Gastroesophageal sphincter (tissue), 4 donors: ENCODE data around the gene KCNC2. TPM values are rescaled to one million over a fixed set of nuclear protein-coding genes. Genes with fewer than 3 reads are reported as not detected.
"Not testable (repeated sequence)": the region's sequence is repeated elsewhere in the genome, so short reads cannot be mapped to it uniquely, and the experiment has no call there.

ENCODE experiments used
- ATAC-seq: fragments of 150-250 bp; one replicate; pipeline ENCODE4 v1.9.1; 2016; ENCODE audit warnings: mild to moderate bottlenecking, moderate library complexity
- H3K27ac ChIP-seq, 4 donors: fragments of 200-600 bp; sonication (generic) in 3 of 4; 1 replicate in 3 of 4; 2 replicates in 1 of 4; pipeline ENCODE4 v1.5.1; 2016 to 2019
- H3K27me3 ChIP-seq: fragments of 200-600 bp; sonication (generic); one replicate; pipeline ENCODE4 v1.5.1; 2019
- H3K36me3 ChIP-seq, 2 donors: fragments of 200-600 bp; sonication (generic); one replicate each; pipeline ENCODE4 v1.5.1; 2019; ENCODE audit warnings: control low read depth in 1 of 2
- H3K4me1 ChIP-seq, 3 donors: fragments of 200-600 bp; sonication (generic); 1 replicate in 2 of 3; 2 replicates in 1 of 3; pipeline ENCODE4 v1.5.1; 2016 to 2019; ENCODE audit warnings: control low read depth in 2 of 3
- H3K4me3 ChIP-seq, 2 donors: fragments of 200-600 bp; sonication (generic); one replicate each; pipeline ENCODE4 v1.5.1; 2019; ENCODE audit warnings: mild to moderate bottlenecking in 1 of 2, moderate library complexity in 1 of 2
- H3K9me3 ChIP-seq, 3 donors: fragments of 200-600 bp; sonication (generic); one replicate each; pipeline ENCODE4 v1.5.1; 2017 to 2019; ENCODE audit warnings: control low read depth in 2 of 3
- EP300 ChIP-seq: sonication (generic); formaldehyde crosslinking; IDR thresholded peaks from one replicate; pipeline ENCODE4 v1.6.1; 2017; ENCODE audit warnings: antibody characterized with exemption, mild to moderate bottlenecking
- POLR2A ChIP-seq, 2 donors: fragments of 450-650 bp; IDR thresholded peaks; one replicate each; pipeline ENCODE4 v1.6.1; 2017; ENCODE audit warnings: antibody characterized with exemption in 2 of 2, mild to moderate bottlenecking in 2 of 2, moderate library complexity in 1 of 2
- POLR2AphosphoS5 ChIP-seq: sonication (generic); formaldehyde crosslinking; IDR thresholded peaks from one replicate; pipeline ENCODE4 v1.6.1; 2017; ENCODE audit warnings: antibody characterized with exemption
- WGBS, 2 donors: methylation state at CpG; one replicate each; pipeline ENCODE4 v1.1.5; 2018; ENCODE audit warnings: low coverage in 1 of 2; 5-methylcytosine and 5-hydroxymethylcytosine counted together
- total RNA-seq, 4 donors: library from RNA; depleted of rRNA; stranded (reverse); fragments of >200 nt; gene quantifications; one replicate each; pipeline ENCODE4 v1.1.0, GENCODE V29; 2016
- TF ChIP-seq, protein P1 (sequence below), 4 experiments: fragments of 200-600 bp in 2 of 4; fragments of 450-650 bp in 2 of 4; sonication (generic) in 1 of 4; IDR thresholded peaks; one replicate each; pipeline ENCODE4 v1.5.1; 2017 to 2019; ENCODE audit warnings: antibody characterized with exemption in 4 of 4, mild to moderate bottlenecking in 2 of 4, moderate library complexity in 2 of 4

KCNC2 gene
- total RNA-seq, 4 donors from 2014 or later, result 0.12 TPM; not detected in 3

DNA sequence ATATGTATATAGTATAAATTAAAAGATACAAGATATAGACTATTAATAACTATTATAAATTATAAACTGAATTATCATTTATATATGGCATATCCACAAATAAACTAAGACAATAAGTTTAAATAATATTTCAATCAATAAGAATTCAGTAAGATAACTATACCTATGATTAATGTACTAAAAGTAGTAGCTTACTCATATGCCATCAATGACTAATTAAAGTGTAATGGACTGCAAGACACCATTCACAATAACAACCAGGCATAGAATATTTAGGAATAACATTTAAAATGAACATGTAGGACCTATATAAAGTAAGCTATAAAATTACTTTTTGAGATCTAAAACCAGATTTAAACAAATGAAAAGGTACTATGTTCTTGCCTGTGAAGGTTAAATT, 18.8 kb downstream of the KCNC2 start:
- no peaks in the 10 kb centered on the region for H3K4me1 ChIP-seq
- no peaks in the 10 kb centered on the region for H3K9me3 ChIP-seq
- TF ChIP-seq POLR2AphosphoS5 (no peak), EP300 (no peak), POLR2A (IDR thresholded peaks at IDR 0.05) (no peak)
- TF ChIP-seq, protein P1, sequence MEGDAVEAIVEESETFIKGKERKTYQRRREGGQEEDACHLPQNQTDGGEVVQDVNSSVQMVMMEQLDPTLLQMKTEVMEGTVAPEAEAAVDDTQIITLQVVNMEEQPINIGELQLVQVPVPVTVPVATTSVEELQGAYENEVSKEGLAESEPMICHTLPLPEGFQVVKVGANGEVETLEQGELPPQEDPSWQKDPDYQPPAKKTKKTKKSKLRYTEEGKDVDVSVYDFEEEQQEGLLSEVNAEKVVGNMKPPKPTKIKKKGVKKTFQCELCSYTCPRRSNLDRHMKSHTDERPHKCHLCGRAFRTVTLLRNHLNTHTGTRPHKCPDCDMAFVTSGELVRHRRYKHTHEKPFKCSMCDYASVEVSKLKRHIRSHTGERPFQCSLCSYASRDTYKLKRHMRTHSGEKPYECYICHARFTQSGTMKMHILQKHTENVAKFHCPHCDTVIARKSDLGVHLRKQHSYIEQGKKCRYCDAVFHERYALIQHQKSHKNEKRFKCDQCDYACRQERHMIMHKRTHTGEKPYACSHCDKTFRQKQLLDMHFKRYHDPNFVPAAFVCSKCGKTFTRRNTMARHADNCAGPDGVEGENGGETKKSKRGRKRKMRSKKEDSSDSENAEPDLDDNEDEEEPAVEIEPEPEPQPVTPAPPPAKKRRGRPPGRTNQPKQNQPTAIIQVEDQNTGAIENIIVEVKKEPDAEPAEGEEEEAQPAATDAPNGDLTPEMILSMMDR (IDR thresholded peaks at IDR 0.05), result no peak
- H3K27ac ChIP-seq, result no peak overlapping the region
- no peak for ATAC-seq
- H3K27me3 ChIP-seq, result no peaks in the 10 kb centered on the region
- no peak overlapping the region for H3K4me3 ChIP-seq
- H3K36me3 ChIP-seq, result no peaks in the 10 kb centered on the region

DNA sequence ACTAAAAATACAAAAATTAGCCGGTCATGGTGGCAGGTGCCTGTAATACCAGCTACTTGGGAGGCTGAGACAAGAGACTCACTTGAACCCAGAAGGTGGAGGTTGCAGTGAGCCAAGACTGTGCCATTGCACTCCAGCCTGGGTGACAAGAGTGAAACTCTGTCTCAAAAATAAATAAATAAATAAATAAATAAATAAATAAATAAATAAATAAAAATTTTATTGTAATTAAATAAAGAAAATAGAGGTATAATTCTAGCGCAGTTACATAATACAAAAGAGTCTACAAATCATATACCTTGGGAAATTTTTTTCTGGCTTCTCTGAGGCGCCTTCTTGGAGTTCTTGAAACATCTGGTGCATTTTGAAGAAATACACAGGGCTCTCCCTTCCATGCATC, 23.8 kb downstream of the KCNC2 start:
- WGBS, 2 donors, result 87 to 100% methylated on average over 3 of the region's 3 CpGs
- H3K4me1 ChIP-seq, H3K27me3 ChIP-seq, ATAC-seq, H3K27ac ChIP-seq, H3K36me3 ChIP-seq, H3K4me3 ChIP-seq, H3K9me3 ChIP-seq: not testable (repeated sequence)

DNA sequence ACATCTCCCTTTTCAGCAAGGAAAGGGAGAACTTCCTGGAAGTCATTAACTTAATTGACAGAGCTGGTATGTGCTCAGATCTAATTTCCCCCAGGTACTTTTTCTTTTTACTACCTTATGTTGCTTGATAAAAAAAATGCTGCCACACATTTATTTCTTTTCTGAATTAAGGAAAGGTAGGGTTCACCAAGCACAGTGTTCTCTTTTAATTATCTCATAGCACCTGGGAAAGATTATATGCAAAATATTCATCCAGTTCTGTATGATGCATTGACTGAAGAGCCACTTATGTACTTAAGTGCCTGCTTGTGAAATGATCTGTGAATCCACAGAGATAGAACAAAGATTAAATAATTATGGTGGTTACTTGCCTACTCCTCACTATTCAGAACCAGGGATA, 25.1 kb downstream of the KCNC2 start:
- TF ChIP-seq, protein P1 (IDR thresholded peaks at IDR 0.05), result no peak
- TF ChIP-seq EP300 (no peak), POLR2A (IDR thresholded peaks at IDR 0.05) (no peak), POLR2AphosphoS5 (no peak)
- H3K4me1 ChIP-seq, result no peaks in the 10 kb centered on the region
- no peak for ATAC-seq
- no peak overlapping the region for H3K27ac ChIP-seq
- no peaks in the 10 kb centered on the region for H3K9me3 ChIP-seq
- no peaks in the 10 kb centered on the region for H3K27me3 ChIP-seq
- no peaks in the 10 kb centered on the region for H3K36me3 ChIP-seq
- H3K4me3 ChIP-seq, result no peak overlapping the region

DNA sequence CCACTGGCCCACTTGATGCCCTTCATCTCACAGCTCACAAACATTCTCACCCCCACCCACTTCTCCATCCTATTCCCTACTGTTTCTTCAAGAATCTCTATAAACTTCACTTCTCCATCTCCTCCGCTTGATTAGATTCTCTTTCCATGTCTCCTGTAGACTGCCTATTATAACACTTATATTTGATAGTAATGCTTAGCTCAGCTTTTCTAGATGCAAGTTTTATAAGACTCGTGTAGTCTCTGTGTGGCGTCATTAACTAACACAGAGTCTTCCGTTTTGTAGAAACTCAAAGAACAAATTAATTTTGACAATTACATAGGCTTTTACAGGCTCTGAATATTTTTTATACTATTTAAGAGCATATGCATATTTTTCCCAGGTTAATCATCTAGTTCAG, 25.7 kb downstream of the KCNC2 start:
- no peak for TF ChIP-seq POLR2A (IDR thresholded peaks at IDR 0.05)
- no peak for TF ChIP-seq EP300
- TF ChIP-seq, protein P1 (IDR thresholded peaks at IDR 0.05), result no peak
- TF ChIP-seq POLR2AphosphoS5, result no peak
- Histone ChIP-seq H3K9me3 (no peaks in the 10 kb centered on the region), H3K27me3 (no peaks in the 10 kb centered on the region), H3K36me3 (no peaks in the 10 kb centered on the region), H3K27ac (no peak overlapping the region), H3K4me1 (no peaks in the 10 kb centered on the region), H3K4me3 (no peak overlapping the region)
- ATAC-seq, result no peak
- 83 to 95% methylated on average over 3 to 4 of the region's 4 CpGs for WGBS, 2 donors

DNA sequence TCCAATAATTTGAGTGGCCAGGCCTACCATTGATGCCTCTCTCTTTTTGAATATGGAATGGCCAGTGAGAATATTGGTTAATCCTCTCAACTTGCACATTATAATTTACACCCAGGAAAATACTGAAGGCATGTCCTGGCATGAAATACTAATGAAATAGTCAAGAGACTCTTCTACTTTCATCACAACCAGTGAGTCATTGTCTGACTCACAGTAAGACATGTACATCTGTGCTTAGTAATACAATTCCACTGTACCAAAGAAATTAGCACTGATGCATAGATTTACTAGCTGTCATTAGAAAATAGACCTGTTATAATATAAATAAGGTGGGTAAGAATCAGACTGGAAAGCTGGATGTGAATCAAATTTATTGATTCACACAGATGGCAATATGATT, 31.6 kb downstream of the KCNC2 start:
- Histone ChIP-seq H3K27ac (no peak overlapping the region), H3K9me3 (no peaks in the 10 kb centered on the region), H3K27me3 (no peaks in the 10 kb centered on the region), H3K4me1 (no peaks in the 10 kb centered on the region), H3K4me3 (no peak overlapping the region), H3K36me3 (no peaks in the 10 kb centered on the region)
- ATAC-seq, result no peak
- no peak for TF ChIP-seq EP300
- no peak for TF ChIP-seq POLR2A (IDR thresholded peaks at IDR 0.05)
- TF ChIP-seq POLR2AphosphoS5, result no peak
- TF ChIP-seq, protein P1 (IDR thresholded peaks at IDR 0.05), result no peak

DNA sequence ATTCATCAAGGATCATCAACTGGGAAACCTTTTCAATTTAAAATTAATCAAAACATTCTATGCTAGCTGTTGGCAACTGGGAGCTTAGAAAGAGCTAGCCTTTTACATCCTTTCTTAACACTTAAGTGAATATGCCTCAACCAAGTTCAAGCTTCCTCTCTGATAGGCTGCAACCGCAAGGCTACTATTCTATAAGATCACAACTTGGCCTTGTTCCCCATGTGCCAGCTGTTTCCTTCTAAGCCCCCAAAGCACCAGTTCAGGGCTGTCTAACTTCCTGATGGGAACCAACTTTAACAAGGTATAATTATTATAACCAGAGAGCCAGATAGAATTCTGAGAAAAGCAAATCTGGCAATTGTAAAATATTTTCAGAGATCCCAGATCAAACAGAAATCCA, 37.0 kb downstream of the KCNC2 start:
- TF ChIP-seq, protein P1 (IDR thresholded peaks at IDR 0.05), result no peak
- TF ChIP-seq POLR2A (IDR thresholded peaks at IDR 0.05) (no peak), EP300 (no peak), POLR2AphosphoS5 (no peak)
- H3K9me3 ChIP-seq, result no peaks in the 10 kb centered on the region
- H3K4me1 ChIP-seq, result no peaks in the 10 kb centered on the region
- ATAC-seq, result no peak
- H3K36me3 ChIP-seq, result no peaks in the 10 kb centered on the region
- no peak overlapping the region for H3K27ac ChIP-seq
- no peak overlapping the region for H3K4me3 ChIP-seq
- H3K27me3 ChIP-seq, result no peaks in the 10 kb centered on the region
- 46 to 93% methylated on average over 1 of the region's 1 CpG for WGBS, 2 donors
